SK-N-SH treated with all-trans-retinoic acid at 6 μM for 48 hours (cell line): Measurements from ENCODE around the gene ZFP3.

ENCODE experiments used
- ATAC-seq: fragments of 200-7000 bp; cut with Tn5 transposase; 3 replicates; pipeline ENCODE4 v1.9.1; 2020; ENCODE audit warnings: mild to moderate bottlenecking, moderate library complexity
- ARNTL ChIP-seq: fragments of 450-650 bp; formaldehyde crosslinking; IDR thresholded peaks from 2 replicates; pipeline ENCODE4 v1.5.0; 2020; ENCODE audit warnings: low read depth, mild to moderate bottlenecking, moderate library complexity, borderline replicate concordance
- BACH2 ChIP-seq: fragments of 250-450 bp; sonication (Bioruptor Pico); IDR thresholded peaks from 2 replicates; pipeline ENCODE4 v1.9.0; 2021; ENCODE audit warnings: mild to moderate bottlenecking, borderline replicate concordance
- CREB5 ChIP-seq: fragments of 250-450 bp; sonication (Bioruptor Pico); IDR thresholded peaks from 2 replicates; pipeline ENCODE4 v1.5.1; 2020; ENCODE audit warnings: low read depth, mild to moderate bottlenecking, moderate library complexity
- CSDC2 ChIP-seq: fragments of 250-450 bp; sonication (Bioruptor Pico); IDR thresholded peaks from 2 replicates; pipeline ENCODE4 v1.5.0; 2020; ENCODE audit warnings: mild to moderate bottlenecking, moderate library complexity
- CSRNP3 ChIP-seq: fragments of 250-450 bp; sonication (Bioruptor Pico); IDR thresholded peaks from 2 replicates; pipeline ENCODE4 v1.5.1; 2021; ENCODE audit warnings: mild to moderate bottlenecking, moderate library complexity
- ESRRG ChIP-seq: fragments of 250-450 bp; sonication (Bioruptor Pico); IDR thresholded peaks from 2 replicates; pipeline ENCODE4 v1.6.1; 2021; ENCODE audit warnings: mild to moderate bottlenecking
- GLIS3 ChIP-seq: fragments of 250-450 bp; sonication (Bioruptor Pico); IDR thresholded peaks from 2 replicates; pipeline ENCODE4 v1.5.0; 2020; ENCODE audit warnings: mild to moderate bottlenecking, moderate library complexity
- OSR1 ChIP-seq: fragments of 250-450 bp; sonication (Bioruptor Pico); IDR thresholded peaks from 2 replicates; pipeline ENCODE4 v1.8.0; 2022; ENCODE audit warnings: moderate library complexity, mild to moderate bottlenecking, inconsistent platforms
- PATZ1 ChIP-seq: fragments of 250-450 bp; sonication (Bioruptor Pico); IDR thresholded peaks from 2 replicates; pipeline ENCODE4 v1.8.0; 2020; ENCODE audit warnings: mild to moderate bottlenecking, moderate library complexity, borderline replicate concordance
- POU6F1 ChIP-seq: fragments of 250-450 bp; sonication (Bioruptor Pico); IDR thresholded peaks from 2 replicates; pipeline ENCODE4 v1.8.0; 2021; ENCODE audit warnings: low read depth, mild to moderate bottlenecking, moderate library complexity, borderline replicate concordance
- PPARA ChIP-seq: fragments of 250-450 bp; sonication (Bioruptor Pico); IDR thresholded peaks from 2 replicates; pipeline ENCODE4 v1.5.0; 2020; ENCODE audit warnings: mild to moderate bottlenecking, borderline replicate concordance
- RARB ChIP-seq: fragments of 250-450 bp; sonication (Bioruptor Pico); IDR thresholded peaks from 2 replicates; pipeline ENCODE4 v1.8.0; 2021; ENCODE audit warnings: mild to moderate bottlenecking, moderate library complexity
- TCF4 ChIP-seq: fragments of 250-450 bp; sonication (Bioruptor Pico); IDR thresholded peaks from 2 replicates; pipeline ENCODE4 v1.8.0; 2021; ENCODE audit warnings: mild to moderate bottlenecking, moderate library complexity, borderline replicate concordance
- TOX ChIP-seq: fragments of 250-450 bp; sonication (Bioruptor Pico); IDR thresholded peaks from 2 replicates; pipeline ENCODE4 v1.8.0; 2021; ENCODE audit warnings: mild to moderate bottlenecking, moderate library complexity, borderline replicate concordance
- TSHZ2 ChIP-seq: fragments of 250-450 bp; sonication (Bioruptor Pico); IDR thresholded peaks from 2 replicates; pipeline ENCODE4 v1.5.0; 2020; ENCODE audit warnings: mild to moderate bottlenecking, moderate library complexity
- ZC3H10 ChIP-seq: fragments of 250-450 bp; sonication (Bioruptor Pico); IDR thresholded peaks from 2 replicates; pipeline ENCODE4 v1.5.1; 2021; ENCODE audit warnings: mild to moderate bottlenecking, moderate library complexity
- ZFP3 ChIP-seq: fragments of 250-450 bp; sonication (Bioruptor Pico); IDR thresholded peaks from 2 replicates; pipeline ENCODE4 v1.5.0; 2020; ENCODE audit warnings: mild to moderate bottlenecking, moderate library complexity
- ZFP30 ChIP-seq: fragments of 450-650 bp; formaldehyde crosslinking; IDR thresholded peaks from 2 replicates; pipeline ENCODE4 v1.5.0; 2022; ENCODE audit warnings: mild to moderate bottlenecking, moderate library complexity
- ZNF565 ChIP-seq: fragments of 450-650 bp; formaldehyde crosslinking; conservative IDR thresholded peaks from 2 replicates; pipeline ENCODE4 v1.5.0; 2020; ENCODE audit warnings: low read depth, mild to moderate bottlenecking, moderate library complexity
- ZNF70 ChIP-seq: fragments of 450-650 bp; formaldehyde crosslinking; IDR thresholded peaks from 2 replicates; pipeline ENCODE4 v1.5.0; 2020; ENCODE audit warnings: mild to moderate bottlenecking, moderate library complexity
- ZNF8 ChIP-seq: fragments of 450-650 bp; formaldehyde crosslinking; IDR thresholded peaks from 2 replicates; pipeline ENCODE4 v1.5.0; 2020; ENCODE audit warnings: mild to moderate bottlenecking, moderate library complexity

The ZFP3 gene

GRCh38 chr17:5100832-5101231, 22.6 kb downstream of the ZFP3 start:
- TF ChIP-seq ESRRG (CRISPR knock-in tag) = no peak
- TF ChIP-seq TSHZ2 (CRISPR knock-in tag) = no peak
- no peak for TF ChIP-seq POU6F1
- TF ChIP-seq ZC3H10 (CRISPR knock-in tag) = no peak
- TF ChIP-seq TOX = no peak
- TF ChIP-seq CSDC2 = no peak
- TF ChIP-seq ZFP30 (CRISPR knock-in tag) = no peak
- TF ChIP-seq OSR1 = no peak
- TF ChIP-seq TCF4 (CRISPR knock-in tag) = no peak
- no peak for TF ChIP-seq GLIS3 (CRISPR knock-in tag)
- TF ChIP-seq, all 23 proteins: peak for 0
- ATAC-seq = no peak

- no peak for ATAC-seq
- TF ChIP-seq PATZ1 (CRISPR knock-in tag) = no peak
- no peak for TF ChIP-seq ZFP3 (CRISPR knock-in tag)
- TF ChIP-seq PPARA = no peak
- TF ChIP-seq ARNTL (CRISPR knock-in tag) = no peak
- TF ChIP-seq ZNF565 (CRISPR knock-in tag) = no peak
- no peak for TF ChIP-seq RARB (CRISPR knock-in tag)
- no peak for TF ChIP-seq ZNF70
- no peak for TF ChIP-seq ZNF8 (CRISPR knock-in tag)
- no peak for TF ChIP-seq OSR1
- TF ChIP-seq CSRNP3 (CRISPR knock-in tag) = no peak
- TF ChIP-seq POU6F1 = no peak
- no peak for TF ChIP-seq TCF4 (CRISPR knock-in tag)
- no peak for TF ChIP-seq BACH2 (CRISPR knock-in tag)
- TF ChIP-seq TOX = no peak
- TF ChIP-seq ZC3H10 (CRISPR knock-in tag) = no peak
- no peak for TF ChIP-seq CREB5
These were observed 32.5 kb downstream of the ZFP3 start for GRCh38 chr17:5110816-5111215.
